K562 (cell line): ENCODE results near the gene UNC119B. TPM values are rescaled to one million over a fixed set of nuclear protein-coding genes. Genes with fewer than 3 reads are reported as not detected.

Experiments
- ATF7 ChIP-seq: fragments of 450-650 bp; IDR thresholded peaks from 2 replicates; pipeline ENCODE4 v1.7.1; 2014; ENCODE audit warnings: mild to moderate bottlenecking, moderate library complexity
- DDX20 ChIP-seq: fragments of 450-650 bp; IDR thresholded peaks from 2 replicates; pipeline ENCODE4 v1.6.1; 2016; ENCODE audit warnings: missing genetic modification characterization, low read depth, mild to moderate bottlenecking, missing compliant biosample characterization, moderate library complexity
- E2F4 ChIP-seq: sonication (generic); formaldehyde crosslinking; IDR thresholded peaks from 2 replicates; pipeline ENCODE4 v1.8.0; 2022; ENCODE audit warnings: mild to moderate bottlenecking, low read depth, missing genetic modification reagents
- ESRRA ChIP-seq: fragments of 450-650 bp; IDR thresholded peaks from 2 replicates; pipeline ENCODE4 v1.6.1; 2014; ENCODE audit warnings: low read depth, mild to moderate bottlenecking, moderate library complexity, borderline replicate concordance
- GTF2B ChIP-seq: IDR thresholded peaks from 2 replicates; pipeline ENCODE4 v1.6.1; 2011; ENCODE audit not compliant: insufficient read length; ENCODE audit errors: extremely low read depth
- HMGXB4 ChIP-seq: sonication (generic); formaldehyde crosslinking; IDR thresholded peaks from 2 replicates; pipeline ENCODE4 v1.8.1; 2023; ENCODE audit warnings: mild to moderate bottlenecking, missing genetic modification reagents
- KLF16 ChIP-seq: IDR thresholded peaks from 2 replicates; pipeline ENCODE4 v1.6.1; 2016; ENCODE audit warnings: antibody characterized with exemption
- NONO ChIP-seq, 2 experiments: fragments of 200-400 bp in 1 of 2; fragments of 450-650 bp in 1 of 2; formaldehyde crosslinking in 1 of 2; IDR thresholded peaks; 2 replicates each; pipeline ENCODE4 v1.6.1; 2017; ENCODE audit warnings: low read depth in 2 of 2, mild to moderate bottlenecking in 2 of 2, moderate library complexity in 2 of 2, low read length in 1 of 2
- PRPF4 ChIP-seq: fragments of 200-400 bp; formaldehyde crosslinking; IDR thresholded peaks from one replicate; pipeline ENCODE4 v1.6.1; 2017; ENCODE audit warnings: low read length, low read depth, mild to moderate bottlenecking; ENCODE audit not compliant: insufficient read depth, poor library complexity, severe bottlenecking
- RBM17 ChIP-seq: fragments of 200-400 bp; formaldehyde crosslinking; IDR thresholded peaks from 2 replicates; pipeline ENCODE4 v1.6.1; 2017; ENCODE audit warnings: low read depth, mild to moderate bottlenecking, low read length, borderline replicate concordance
- TARDBP ChIP-seq: fragments of 450-650 bp; IDR thresholded peaks from 2 replicates; pipeline ENCODE4 v1.6.1; 2016
- ZBTB26 ChIP-seq: fragments of 450-650 bp; formaldehyde crosslinking; IDR thresholded peaks from 2 replicates; pipeline ENCODE4 v1.4.0; 2022; ENCODE audit warnings: missing genetic modification characterization
- ZBTB33 ChIP-seq: sonication (generic); formaldehyde crosslinking; IDR thresholded peaks from 2 replicates; pipeline ENCODE4 v1.8.1; 2023; ENCODE audit warnings: mild to moderate bottlenecking, missing genetic modification reagents
- ZFP36 ChIP-seq: fragments of 150-350 bp; IDR thresholded peaks from 2 replicates; pipeline ENCODE4 v1.6.1; 2018; ENCODE audit warnings: low read length, low read depth; ENCODE audit not compliant: partially characterized antibody
- ZNF124 ChIP-seq: sonication (generic); formaldehyde crosslinking; IDR thresholded peaks from 2 replicates; pipeline ENCODE4 v1.8.1; 2022; ENCODE audit warnings: missing genetic modification reagents
- ZNF274 ChIP-seq: IDR thresholded peaks from 2 replicates; pipeline ENCODE4 v1.6.1; 2011; ENCODE audit warnings: low read depth, mild to moderate bottlenecking, low read length, moderate library complexity, borderline replicate concordance
- ZNF324 ChIP-seq: fragments of 250-450 bp; sonication (Bioruptor Pico); IDR thresholded peaks from 2 replicates; pipeline ENCODE4 v1.4.0; 2020; ENCODE audit warnings: mild to moderate bottlenecking
- ZNF354B ChIP-seq: fragments of 250-450 bp; sonication (Bioruptor Pico); IDR thresholded peaks from 2 replicates; pipeline ENCODE4 v1.4.0; 2020
- ZNF408 ChIP-seq: fragments of 250-450 bp; sonication (Bioruptor Pico); IDR thresholded peaks from 2 replicates; pipeline ENCODE4 v1.4.0; 2020; ENCODE audit warnings: low read depth, mild to moderate bottlenecking, moderate library complexity
- ZNF707 ChIP-seq: fragments of 250-450 bp; sonication (Bioruptor Pico); conservative IDR thresholded peaks from 2 replicates; pipeline ENCODE4 v1.8.0; 2022; ENCODE audit warnings: inconsistent platforms, mild to moderate bottlenecking, moderate library complexity
- polyA plus RNA-seq, 8 experiments: library from polyadenylated mRNA; depleted of rRNA in 4 of 8; stranded (reverse) in 5 of 8; unstranded in 3 of 8; fragments of >200 nt; fragmentation: Nextera tagmentation in 2 of 8; fragmentation: Illumina TruSeq in 1 of 8; extraction: Ambion mirVana in 2 of 8; extraction: Trizol in 1 of 8; gene quantifications; 2 replicates each; pipeline versions ENCODE4 v1.2.1 to v1.2.3, GENCODE V29; 2011 to 2014; ENCODE audit warnings: inconsistent platforms in 1 of 8, missing spikeins in 1 of 8
- total RNA-seq, 7 experiments: library from RNA; depleted of rRNA in 6 of 7; stranded (reverse); fragments of >200 nt in 6 of 7; fragmentation: Illumina TruSeq in 2 of 7; extraction: Trizol in 2 of 7; gene quantifications; 2 replicates each; pipeline versions ENCODE4 v1.2.1 to v1.2.3, GENCODE V29; 2011 to 2021; ENCODE audit warnings: low replicate concordance in 1 of 7

UNC119B gene
- total and polyA plus RNA-seq, 9 of the 15 experiments (the other 6 are each of a cell fraction or from before 2014, with no cell fraction given): 4.0 to 34.5 (median 15.1) TPM

GRCh38 chr12:120686151-120686689, 24.0 kb upstream of the UNC119B start (continued):
- TF ChIP-seq E2F4 (CRISPR knock-in tag) (no peak), ZNF324 (CRISPR knock-in tag) (no peak), HMGXB4 (CRISPR knock-in tag) (no peak), GTF2B (no peak), ESRRA (no peak), PRPF4 (no peak), NONO (IDR thresholded peaks at IDR 0.05; ENCODE audit: low read depth in 2 of 2, low read length in 1 of 2) (peak in 1 of 2 experiments; percentile 97; a peak in 2 of 4 replicates), ZFP36 (no peak), ZBTB33 (CRISPR knock-in tag) (no peak), RBM17 (no peak), ZNF354B (no peak), ZBTB26 (CRISPR knock-in tag) (no peak), ZNF124 (CRISPR knock-in tag) (no peak), KLF16 (no peak), DDX20 (no peak), ZNF707 (CRISPR knock-in tag) (no peak), ZNF408 (no peak), ATF7 (peak; percentile 99), ZNF274 (no peak), TARDBP (no peak)
